ENCODE results near the gene SPATA2.

GRCh38 chr20:49866051-49866450, 49.3 kb downstream of the SPATA2 start:
- TF ChIP-seq, protein P1, sequence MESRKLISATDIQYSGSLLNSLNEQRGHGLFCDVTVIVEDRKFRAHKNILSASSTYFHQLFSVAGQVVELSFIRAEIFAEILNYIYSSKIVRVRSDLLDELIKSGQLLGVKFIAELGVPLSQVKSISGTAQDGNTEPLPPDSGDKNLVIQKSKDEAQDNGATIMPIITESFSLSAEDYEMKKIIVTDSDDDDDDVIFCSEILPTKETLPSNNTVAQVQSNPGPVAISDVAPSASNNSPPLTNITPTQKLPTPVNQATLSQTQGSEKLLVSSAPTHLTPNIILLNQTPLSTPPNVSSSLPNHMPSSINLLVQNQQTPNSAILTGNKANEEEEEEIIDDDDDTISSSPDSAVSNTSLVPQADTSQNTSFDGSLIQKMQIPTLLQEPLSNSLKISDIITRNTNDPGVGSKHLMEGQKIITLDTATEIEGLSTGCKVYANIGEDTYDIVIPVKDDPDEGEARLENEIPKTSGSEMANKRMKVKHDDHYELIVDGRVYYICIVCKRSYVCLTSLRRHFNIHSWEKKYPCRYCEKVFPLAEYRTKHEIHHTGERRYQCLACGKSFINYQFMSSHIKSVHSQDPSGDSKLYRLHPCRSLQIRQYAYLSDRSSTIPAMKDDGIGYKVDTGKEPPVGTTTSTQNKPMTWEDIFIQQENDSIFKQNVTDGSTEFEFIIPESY (IDR thresholded peaks at IDR 0.05) = no peak
- TF ChIP-seq, protein P2, sequence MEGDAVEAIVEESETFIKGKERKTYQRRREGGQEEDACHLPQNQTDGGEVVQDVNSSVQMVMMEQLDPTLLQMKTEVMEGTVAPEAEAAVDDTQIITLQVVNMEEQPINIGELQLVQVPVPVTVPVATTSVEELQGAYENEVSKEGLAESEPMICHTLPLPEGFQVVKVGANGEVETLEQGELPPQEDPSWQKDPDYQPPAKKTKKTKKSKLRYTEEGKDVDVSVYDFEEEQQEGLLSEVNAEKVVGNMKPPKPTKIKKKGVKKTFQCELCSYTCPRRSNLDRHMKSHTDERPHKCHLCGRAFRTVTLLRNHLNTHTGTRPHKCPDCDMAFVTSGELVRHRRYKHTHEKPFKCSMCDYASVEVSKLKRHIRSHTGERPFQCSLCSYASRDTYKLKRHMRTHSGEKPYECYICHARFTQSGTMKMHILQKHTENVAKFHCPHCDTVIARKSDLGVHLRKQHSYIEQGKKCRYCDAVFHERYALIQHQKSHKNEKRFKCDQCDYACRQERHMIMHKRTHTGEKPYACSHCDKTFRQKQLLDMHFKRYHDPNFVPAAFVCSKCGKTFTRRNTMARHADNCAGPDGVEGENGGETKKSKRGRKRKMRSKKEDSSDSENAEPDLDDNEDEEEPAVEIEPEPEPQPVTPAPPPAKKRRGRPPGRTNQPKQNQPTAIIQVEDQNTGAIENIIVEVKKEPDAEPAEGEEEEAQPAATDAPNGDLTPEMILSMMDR (IDR thresholded peaks at IDR 0.05; ENCODE audit: low read depth, low read length, missing input control) = no peak
- TF ChIP-seq RAD21 (IDR thresholded peaks at IDR 0.05) (no peak), TAF1 (conservative IDR thresholded peaks at IDR 0.05) (no peak), GABPA (IDR thresholded peaks at IDR 0.05 in 1 of 2, conservative IDR thresholded peaks at IDR 0.05 in 1 of 2) (no peak), HNF4A (conservative IDR thresholded peaks at IDR 0.05) (no peak), SP1 (IDR thresholded peaks at IDR 0.05) (no peak)
- TF ChIP-seq, protein P3, sequence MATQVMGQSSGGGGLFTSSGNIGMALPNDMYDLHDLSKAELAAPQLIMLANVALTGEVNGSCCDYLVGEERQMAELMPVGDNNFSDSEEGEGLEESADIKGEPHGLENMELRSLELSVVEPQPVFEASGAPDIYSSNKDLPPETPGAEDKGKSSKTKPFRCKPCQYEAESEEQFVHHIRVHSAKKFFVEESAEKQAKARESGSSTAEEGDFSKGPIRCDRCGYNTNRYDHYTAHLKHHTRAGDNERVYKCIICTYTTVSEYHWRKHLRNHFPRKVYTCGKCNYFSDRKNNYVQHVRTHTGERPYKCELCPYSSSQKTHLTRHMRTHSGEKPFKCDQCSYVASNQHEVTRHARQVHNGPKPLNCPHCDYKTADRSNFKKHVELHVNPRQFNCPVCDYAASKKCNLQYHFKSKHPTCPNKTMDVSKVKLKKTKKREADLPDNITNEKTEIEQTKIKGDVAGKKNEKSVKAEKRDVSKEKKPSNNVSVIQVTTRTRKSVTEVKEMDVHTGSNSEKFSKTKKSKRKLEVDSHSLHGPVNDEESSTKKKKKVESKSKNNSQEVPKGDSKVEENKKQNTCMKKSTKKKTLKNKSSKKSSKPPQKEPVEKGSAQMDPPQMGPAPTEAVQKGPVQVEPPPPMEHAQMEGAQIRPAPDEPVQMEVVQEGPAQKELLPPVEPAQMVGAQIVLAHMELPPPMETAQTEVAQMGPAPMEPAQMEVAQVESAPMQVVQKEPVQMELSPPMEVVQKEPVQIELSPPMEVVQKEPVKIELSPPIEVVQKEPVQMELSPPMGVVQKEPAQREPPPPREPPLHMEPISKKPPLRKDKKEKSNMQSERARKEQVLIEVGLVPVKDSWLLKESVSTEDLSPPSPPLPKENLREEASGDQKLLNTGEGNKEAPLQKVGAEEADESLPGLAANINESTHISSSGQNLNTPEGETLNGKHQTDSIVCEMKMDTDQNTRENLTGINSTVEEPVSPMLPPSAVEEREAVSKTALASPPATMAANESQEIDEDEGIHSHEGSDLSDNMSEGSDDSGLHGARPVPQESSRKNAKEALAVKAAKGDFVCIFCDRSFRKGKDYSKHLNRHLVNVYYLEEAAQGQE (IDR thresholded peaks at IDR 0.05) = no peak
- TF ChIP-seq, protein P4, sequence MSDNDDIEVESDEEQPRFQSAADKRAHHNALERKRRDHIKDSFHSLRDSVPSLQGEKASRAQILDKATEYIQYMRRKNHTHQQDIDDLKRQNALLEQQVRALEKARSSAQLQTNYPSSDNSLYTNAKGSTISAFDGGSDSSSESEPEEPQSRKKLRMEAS (IDR thresholded peaks at IDR 0.05) = no peak
